Pulmonary artery endothelial cell (primary cell): ENCODE measurements around the gene MMAB. TPM values are rescaled to one million over a fixed set of nuclear protein-coding genes. Genes with fewer than 3 reads are reported as not detected.

ENCODE experiments used
- DNase-seq: peaks from one replicate; pipeline ENCODE4 v3.0.0-alpha.2; 2011; ENCODE audit warnings: low read depth, low spot score
- total RNA-seq: library from RNA; depleted of rRNA; stranded (reverse); fragments of >200 nt; gene quantifications from 2 replicates; pipeline ENCODE4 v1.2.3, GENCODE V29; 2014

MMAB gene
- total RNA-seq, 1 donor from 2014 or later = 43.5 TPM

DNA sequence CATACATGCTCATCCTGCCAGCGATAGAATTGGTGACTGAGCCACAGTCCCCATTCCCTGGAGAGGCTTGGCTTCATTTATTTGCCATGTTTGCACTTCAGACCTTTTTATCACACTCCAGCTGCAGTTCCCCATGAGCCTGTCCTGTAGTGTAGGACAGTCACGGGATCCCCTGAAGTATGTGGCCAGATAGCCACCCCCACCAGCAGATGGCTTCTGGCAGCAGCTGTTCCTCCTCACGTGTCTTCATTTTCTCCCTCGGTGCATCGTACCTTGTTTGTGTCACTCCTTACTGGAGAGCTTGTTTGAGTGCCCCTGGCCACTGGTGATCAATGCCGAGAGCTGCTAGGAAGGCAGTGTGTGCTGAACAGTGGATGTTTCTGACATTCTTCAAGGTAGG lies 55.7 kb downstream of the MMAB start:
- no peak for DNase-seq

GRCh38 chr12:109513977-109514376 lies 59.3 kb downstream of the MMAB start:
- DNase-seq = no peak

- no peak for DNase-seq
These were observed 60.3 kb downstream of the MMAB start for GRCh38 chr12:109513051-109513450.

DNA sequence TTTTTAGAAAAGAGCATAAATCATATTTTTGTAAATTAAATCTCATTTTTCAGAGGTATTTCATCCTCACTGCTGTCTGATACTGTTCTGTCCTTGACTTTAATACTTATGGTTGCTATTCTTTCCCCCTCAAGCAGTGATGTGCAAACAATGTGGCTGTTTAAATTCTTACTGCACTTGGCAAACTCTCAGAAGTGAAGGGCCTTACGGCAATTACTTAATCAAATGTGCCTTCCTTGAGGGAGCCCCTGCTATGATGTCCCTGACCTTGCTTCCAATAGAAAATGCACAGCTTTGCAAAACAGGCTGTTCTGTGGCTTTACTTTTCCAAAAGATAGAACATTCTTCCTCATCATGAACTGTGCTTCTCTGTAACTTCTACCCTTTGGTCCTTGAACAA lies 60.7 kb downstream of the MMAB start:
- DNase-seq = no peak

- no peak for DNase-seq
These were observed 63.1 kb downstream of the MMAB start for GRCh38 chr12:109510196-109510595.

DNA sequence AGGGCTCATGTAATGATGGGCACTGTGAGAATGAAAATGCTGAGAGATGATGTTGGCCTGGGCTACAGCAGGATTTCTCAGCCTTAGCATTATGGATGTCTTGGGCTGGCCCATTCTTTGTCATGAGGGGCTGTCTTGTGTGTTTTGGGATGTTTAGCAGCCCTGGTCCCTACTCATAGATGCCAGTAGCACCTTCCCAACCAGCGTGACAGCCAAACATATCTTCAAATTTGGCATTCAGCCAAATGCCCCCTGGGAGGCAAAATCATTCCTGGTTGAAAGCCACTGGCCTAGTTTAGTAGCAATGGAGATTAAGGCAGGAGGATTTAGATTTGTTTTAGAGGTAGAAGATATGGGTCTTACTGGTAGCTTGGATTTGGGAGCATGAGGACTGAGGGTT lies 69.2 kb downstream of the MMAB start:
- no peak for DNase-seq

Other genes with a start within 250 kb of the MMAB start
- not detected in 2 replicates for gene MYO1H, start 225.6 kb downstream of the MMAB start, total RNA-seq
- gene KCTD10, start 96.2 kb downstream of the MMAB start, total RNA-seq = 88.1 and 102 TPM in 2 replicates
- gene UBE3B, start 95.9 kb downstream of the MMAB start, total RNA-seq = 35.3 and 49.3 TPM in 2 replicates
- 19.7 and 32.5 TPM in 2 replicates for gene MVK, start 290 bp upstream of the MMAB start, total RNA-seq
- gene FAM222A, start 140.3 kb upstream of the MMAB start, total RNA-seq = 0.26 and 0.92 TPM in 2 replicates